Neuronal stem cell (in vitro differentiated cells): ENCODE data around the gene MARVELD1.

Experiments
- DNase-seq: peaks from one replicate; pipeline ENCODE4 v3.0.0-alpha.2; 2013; ENCODE audit warnings: low spot score
- H2AFZ ChIP-seq: one replicate; pipeline ENCODE4 v1.6.1; 2013; ENCODE audit warnings: mild to moderate bottlenecking, low read length, inconsistent platforms
- H2AK5ac ChIP-seq: 2 replicates; pipeline ENCODE4 v1.6.1; 2013; ENCODE audit warnings: low read depth, mild to moderate bottlenecking, inconsistent platforms, low read length, moderate library complexity, mixed read lengths
- H2BK120ac ChIP-seq: 2 replicates; pipeline ENCODE4 v1.6.1; 2013; ENCODE audit warnings: low read depth, mild to moderate bottlenecking, inconsistent platforms, low read length, moderate library complexity, mixed read lengths
- H2BK12ac ChIP-seq: one replicate; pipeline ENCODE4 v1.6.1; 2013; ENCODE audit warnings: low read length, inconsistent platforms
- H2BK15ac ChIP-seq: 2 replicates; pipeline ENCODE4 v1.6.1; 2013; ENCODE audit warnings: mild to moderate bottlenecking, low read length, inconsistent platforms, mixed read lengths
- H2BK5ac ChIP-seq: one replicate; pipeline ENCODE4 v1.6.1; 2013; ENCODE audit warnings: inconsistent platforms, mild to moderate bottlenecking, low read length, moderate library complexity
- H3K14ac ChIP-seq: one replicate; pipeline ENCODE4 v1.6.1; 2013; ENCODE audit warnings: low read length, inconsistent platforms
- H3K18ac ChIP-seq: 2 replicates; pipeline ENCODE4 v1.6.1; 2013; ENCODE audit warnings: low read length, inconsistent platforms
- H3K23ac ChIP-seq: 2 replicates; pipeline ENCODE4 v1.6.1; 2013; ENCODE audit warnings: low read depth, mild to moderate bottlenecking, mixed read lengths, low read length, inconsistent platforms; ENCODE audit not compliant: poor library complexity
- H3K27ac ChIP-seq: replicated peaks from 3 replicates; pipeline ENCODE4 v1.5.1; 2013; ENCODE audit warnings: low read length, inconsistent platforms
- H3K27me3 ChIP-seq, 3 experiments: 2 replicates each; pipeline ENCODE4 v1.6.1; 2013; ENCODE audit warnings: low read length in 3 of 3, mild to moderate bottlenecking in 2 of 3, inconsistent platforms in 1 of 3, low read depth in 1 of 3, mixed read lengths in 1 of 3, moderate library complexity in 1 of 3; ENCODE audit not compliant: control insufficient read depth in 3 of 3, insufficient read depth in 3 of 3
- H3K36me3 ChIP-seq, 2 donors: replicated peaks in 1 of 2; 2 replicates each; pipeline ENCODE4 v1.6.1; 2013; ENCODE audit warnings: low read length in 2 of 2; ENCODE audit not compliant: control insufficient read depth in 2 of 2, insufficient read depth in 2 of 2
- H3K4ac ChIP-seq: 2 replicates; pipeline ENCODE4 v1.6.1; 2013; ENCODE audit warnings: inconsistent platforms, mild to moderate bottlenecking, low read length, moderate library complexity
- H3K4me1 ChIP-seq, 2 donors: 1 replicate in 1 of 2; 2 replicates in 1 of 2; pipeline ENCODE4 v1.6.1; 2013; ENCODE audit warnings: low read length in 2 of 2, low read depth in 1 of 2; ENCODE audit not compliant: control insufficient read depth in 2 of 2, insufficient read depth in 1 of 2
- H3K4me2 ChIP-seq: one replicate; pipeline ENCODE4 v1.6.1; 2013; ENCODE audit warnings: mild to moderate bottlenecking, low read length, inconsistent platforms; ENCODE audit not compliant: insufficient read depth, poor library complexity, severe bottlenecking
- H3K4me3 ChIP-seq, 2 donors: 2 replicates each; pipeline ENCODE4 v1.5.1; 2013; ENCODE audit warnings: low read length in 2 of 2, mild to moderate bottlenecking in 2 of 2, inconsistent platforms in 1 of 2, moderate library complexity in 1 of 2
- H3K79me1 ChIP-seq: one replicate; pipeline ENCODE4 v1.6.1; 2013; ENCODE audit warnings: low read depth, mild to moderate bottlenecking, inconsistent platforms, low read length, moderate library complexity
- H3K9ac ChIP-seq: one replicate; pipeline ENCODE4 v1.6.1; 2013; ENCODE audit warnings: mild to moderate bottlenecking, low read depth, low read length, inconsistent platforms; ENCODE audit not compliant: poor library complexity
- H3K9me3 ChIP-seq, 2 donors: replicated peaks in 1 of 2; 2 replicates each; pipeline versions ENCODE3 to v1.6.1; 2013; ENCODE audit warnings: low read length in 2 of 2, mild to moderate bottlenecking in 2 of 2, inconsistent platforms in 1 of 2, low read depth in 1 of 2, mixed read lengths in 1 of 2, moderate library complexity in 1 of 2; ENCODE audit not compliant: control insufficient read depth in 2 of 2, insufficient read depth in 1 of 2
- H4K8ac ChIP-seq: one replicate; pipeline ENCODE4 v1.6.1; 2013; ENCODE audit warnings: low read depth, mild to moderate bottlenecking, inconsistent platforms, low read length, moderate library complexity
- H4K91ac ChIP-seq: one replicate; pipeline ENCODE4 v1.6.1; 2013; ENCODE audit warnings: low read length, low read depth, mild to moderate bottlenecking, inconsistent platforms; ENCODE audit not compliant: poor library complexity
- WGBS, 2 donors: extraction: QIAGEN DNeasy Blood & Tissue Kit; methylation state at CpG; one replicate each; pipeline ENCODE4 v1.1.7; 2013; ENCODE audit warnings: missing lambda C conversion rate in 2 of 2, mixed read lengths in 1 of 2; ENCODE audit not compliant: insufficient read length in 2 of 2, insufficient replicate concordance in 1 of 2; ENCODE audit errors: extremely low coverage in 2 of 2; 5-methylcytosine and 5-hydroxymethylcytosine counted together

MARVELD1 gene

GRCh38 chr10:97684866-97685394, 28.6 kb upstream of the MARVELD1 start:
- Histone ChIP-seq H3K18ac (no peak overlapping the region), H4K8ac (no peak overlapping the region), H3K79me1 (no peaks in the 10 kb centered on the region), H3K14ac (no peak overlapping the region), H2BK5ac (no peak overlapping the region), H3K9me3 (no peaks in the 10 kb centered on the region), H3K36me3 (no peaks in the 10 kb centered on the region), H3K27me3 (no peaks in the 10 kb centered on the region), H3K9ac (no peak overlapping the region), H2AFZ (no peak overlapping the region), H2AK5ac (no peak overlapping the region), H3K4me2 (no peak overlapping the region), H2BK15ac (no peak overlapping the region), H3K27ac (no peak overlapping the region), H3K23ac (no peak overlapping the region), H3K4ac (no peak overlapping the region), H2BK120ac (no peak overlapping the region), H2BK12ac (no peak overlapping the region), H3K4me3 (no peak overlapping the region), H3K4me1 (peaks cover 8 to 10% of the 10 kb centered on the region in 2 donors), H4K91ac (no peak overlapping the region)
- DNase-seq = no peak
- no CpG with 5 or more reads among the region's 5 CpGs for WGBS, 2 donors

DNA sequence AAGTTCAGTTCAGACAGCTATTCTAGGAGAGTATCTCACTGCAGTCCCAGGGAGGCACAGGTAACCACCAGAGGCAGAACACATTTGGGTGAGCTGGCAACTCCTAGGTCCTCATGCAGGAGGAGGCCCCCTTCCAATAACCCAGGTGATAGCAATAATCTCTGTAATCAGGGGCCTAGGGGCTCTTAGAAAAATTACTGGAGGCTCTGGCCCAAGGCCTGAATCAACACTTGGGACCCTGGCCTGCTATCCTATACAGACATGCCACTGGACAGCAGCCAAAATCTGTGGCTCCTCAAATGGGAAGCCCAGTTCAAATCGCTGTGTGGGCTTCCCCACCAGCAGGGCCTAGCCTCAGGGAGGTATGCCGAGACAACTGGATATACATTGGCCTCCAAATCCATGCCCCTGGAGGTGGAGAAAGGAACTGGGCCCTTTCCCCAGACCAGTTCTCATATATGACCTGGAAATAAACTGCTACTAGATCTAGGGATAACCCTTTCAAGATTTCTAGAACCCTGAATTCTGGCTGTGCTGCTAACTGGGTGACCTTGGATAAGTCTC, 28.1 kb upstream of the MARVELD1 start:
- H2BK120ac ChIP-seq = no peak overlapping the region
- no peak overlapping the region for H4K8ac ChIP-seq
- H4K91ac ChIP-seq = no peak overlapping the region
- no peaks in the 10 kb centered on the region for H3K79me1 ChIP-seq
- no peak overlapping the region for H3K23ac ChIP-seq
- no CpG with 5 or more reads among the region's 2 CpGs for WGBS, 2 donors
- H2BK5ac ChIP-seq = no peak overlapping the region
- peaks cover 8 to 10% of the 10 kb centered on the region in 2 donors for H3K4me1 ChIP-seq
- H3K4ac ChIP-seq = no peak overlapping the region
- H3K14ac ChIP-seq = no peak overlapping the region
- H3K18ac ChIP-seq = no peak overlapping the region
- H2AFZ ChIP-seq = no peak overlapping the region
- H2BK12ac ChIP-seq = no peak overlapping the region
- DNase-seq = no peak
- H3K27ac ChIP-seq = no peak overlapping the region
- H3K4me2 ChIP-seq = no peak overlapping the region
- no peak overlapping the region for H2AK5ac ChIP-seq
- no peak overlapping the region for H2BK15ac ChIP-seq
- H3K9ac ChIP-seq = no peak overlapping the region
- H3K36me3 ChIP-seq = no peaks in the 10 kb centered on the region
- H3K27me3 ChIP-seq = no peaks in the 10 kb centered on the region
- H3K9me3 ChIP-seq = no peaks in the 10 kb centered on the region
- no peak overlapping the region for H3K4me3 ChIP-seq

GRCh38 chr10:97686301-97686961, 27.1 kb upstream of the MARVELD1 start:
- Histone ChIP-seq H2BK15ac (peak overlapping the region; percentile 34), H3K18ac (peak overlapping the region; percentile 94), H2AFZ (peak overlapping the region; percentile 100), H3K27me3 (no peaks in the 10 kb centered on the region), H2AK5ac (no peak overlapping the region), H3K9ac (peak overlapping the region; percentile 92), H2BK5ac (no peak overlapping the region), H3K4me3 (peak overlapping the region; percentile 68 to 96), H3K4me1 (peaks cover 8 to 10% of the 10 kb centered on the region in 2 donors), H3K9me3 (no peaks in the 10 kb centered on the region), H3K79me1 (no peaks in the 10 kb centered on the region), H3K36me3 (no peaks in the 10 kb centered on the region), H3K14ac (no peak overlapping the region), H2BK120ac (no peak overlapping the region), H3K27ac (no peak overlapping the region), H2BK12ac (no peak overlapping the region), H4K8ac (no peak overlapping the region), H3K4ac (no peak overlapping the region), H3K23ac (peak overlapping the region; percentile 81), H4K91ac (no peak overlapping the region), H3K4me2 (peak overlapping the region; percentile 90)
- DNase-seq = no peak
- no CpG with 5 or more reads among the region's 14 CpGs for WGBS, 2 donors

- Histone ChIP-seq H2BK15ac (peak within 1 kb of the TSS; percentile 34), H3K4ac (no peak within 1 kb of the TSS), H3K4me3 (peak within 1 kb of the TSS; percentile 68 to 96), H2AK5ac (no peak within 1 kb of the TSS), H4K91ac (no peak within 1 kb of the TSS), H3K4me1 (peaks cover 8 to 10% of the 10 kb centered on the region in 2 donors), H2AFZ (peak within 1 kb of the TSS; percentile 100), H3K23ac (peak within 1 kb of the TSS; percentile 81), H3K9me3 (no peaks in the 10 kb centered on the region), H2BK120ac (no peak within 1 kb of the TSS), H3K18ac (peak within 1 kb of the TSS; percentile 94), H3K9ac (peak within 1 kb of the TSS; percentile 92), H4K8ac (peak within 1 kb of the TSS; percentile 74), H3K79me1 (no peaks in the 10 kb centered on the region), H3K27ac (peak within 1 kb of the TSS; percentile 59), H3K27me3 (no peaks in the 10 kb centered on the region), H3K36me3 (no peaks in the 10 kb centered on the region), H2BK5ac (no peak within 1 kb of the TSS), H3K14ac (no peak within 1 kb of the TSS), H3K4me2 (peak within 1 kb of the TSS; percentile 90), H2BK12ac (peak within 1 kb of the TSS; percentile 36)
- no CpG with 5 or more reads among the region's 78 CpGs for WGBS, 2 donors
- peak; percentile 97 for DNase-seq
Observed at GRCh38 chr10:97686962-97687784, 26.4 kb upstream of the MARVELD1 start, which contains the start of gene AVPI1. Gene AVPI1 (minus strand): TSS chr10:97687241. CDS start chr10:97679905, 7,336 bp downstream.
